Measurements from ENCODE around the gene PLAAT2.
"Not testable (repeated sequence)": the region's sequence is repeated elsewhere in the genome, so short reads cannot be mapped to it uniquely, and the experiment has no call there.

Gene PLAAT2

DNA sequence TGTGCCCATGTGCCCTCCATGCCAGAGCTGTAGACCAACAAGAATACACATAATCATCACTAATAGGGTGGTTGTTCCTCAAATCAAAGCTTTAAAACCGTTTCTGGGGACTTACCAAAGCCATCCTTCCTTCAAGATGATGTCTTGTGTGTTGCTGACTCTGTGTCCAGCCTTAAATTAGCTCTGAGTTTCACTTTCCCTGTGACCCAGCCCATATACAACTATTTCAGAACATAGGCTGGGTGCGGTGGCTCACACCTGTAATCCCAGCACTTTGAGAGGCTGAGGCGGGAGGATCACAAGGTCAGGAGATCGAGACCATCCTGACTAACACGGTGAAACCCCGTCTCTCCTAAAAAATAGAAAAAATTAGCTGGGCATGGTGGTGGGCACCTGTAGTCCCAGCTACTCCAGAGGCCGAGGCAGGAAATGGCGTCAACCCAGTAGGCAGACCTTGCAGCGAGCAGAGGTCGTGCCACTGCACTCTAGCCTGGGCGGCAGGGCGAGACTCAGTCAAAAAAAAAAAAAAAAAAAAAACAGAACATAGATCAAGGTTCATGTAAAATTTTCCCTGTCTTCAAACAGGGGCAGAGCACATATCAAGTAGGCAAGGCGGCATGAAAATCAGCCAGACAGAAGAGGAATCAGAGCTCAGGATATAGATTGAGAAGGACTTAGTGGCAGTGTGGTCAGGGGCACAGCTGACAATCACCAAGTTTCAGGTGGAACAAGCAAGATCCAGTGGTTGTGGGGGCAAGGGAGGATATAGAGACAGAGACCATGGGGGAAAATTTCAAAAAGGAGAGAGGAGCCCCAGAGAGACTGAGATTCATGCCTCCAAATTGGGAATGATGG, at the start of gene PLAAT2:
TSS of gene PLAAT2 (minus strand) at position 179 of the 855 bp plus-strand sequence. CDS start at position 124, 55 bp downstream.
- no peak for DNase-seq (ENCODE audit: low read depth in 2 of 2)

DNA sequence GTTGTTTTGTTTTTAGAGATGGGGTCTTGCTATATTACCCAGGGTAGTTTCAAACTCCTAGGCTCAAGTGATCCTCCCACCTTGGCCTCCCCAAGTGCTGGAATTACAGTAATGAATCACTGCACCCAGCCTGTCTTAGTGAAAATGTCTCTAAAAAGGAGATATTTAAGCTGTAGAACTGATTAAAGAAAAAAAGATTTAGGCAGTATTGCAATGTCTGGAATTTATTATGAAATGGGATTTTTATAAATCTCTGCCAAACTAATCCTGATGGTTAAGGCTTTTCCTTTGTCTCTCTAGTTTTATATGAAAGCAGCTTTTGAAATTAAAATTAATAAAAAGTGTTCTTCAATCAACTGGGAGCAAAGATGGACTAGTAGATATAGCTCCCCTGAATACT, 49.0 kb upstream of the PLAAT2 start:
- DNase-seq (ENCODE audit: low read depth in 2 of 2): no peak

DNA sequence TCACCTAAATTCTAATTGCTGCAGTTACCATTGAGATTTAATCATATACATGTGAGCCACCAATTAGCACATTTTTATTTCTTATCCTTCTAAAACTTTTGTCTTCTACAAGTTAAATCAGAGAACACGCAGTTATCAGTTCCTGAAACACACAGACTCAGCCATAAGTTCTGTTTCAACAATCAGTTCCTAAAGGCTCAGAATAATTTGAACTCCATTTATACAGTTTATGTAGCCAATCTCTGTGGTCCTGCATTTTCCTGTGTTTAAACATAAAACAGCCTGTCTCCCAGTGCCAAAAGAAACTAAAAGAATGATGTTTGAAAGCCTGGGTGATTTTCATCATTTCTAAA, 48.2 kb upstream of the PLAAT2 start:
- DNase-seq (ENCODE audit: low read depth in 2 of 2): no peak

DNA sequence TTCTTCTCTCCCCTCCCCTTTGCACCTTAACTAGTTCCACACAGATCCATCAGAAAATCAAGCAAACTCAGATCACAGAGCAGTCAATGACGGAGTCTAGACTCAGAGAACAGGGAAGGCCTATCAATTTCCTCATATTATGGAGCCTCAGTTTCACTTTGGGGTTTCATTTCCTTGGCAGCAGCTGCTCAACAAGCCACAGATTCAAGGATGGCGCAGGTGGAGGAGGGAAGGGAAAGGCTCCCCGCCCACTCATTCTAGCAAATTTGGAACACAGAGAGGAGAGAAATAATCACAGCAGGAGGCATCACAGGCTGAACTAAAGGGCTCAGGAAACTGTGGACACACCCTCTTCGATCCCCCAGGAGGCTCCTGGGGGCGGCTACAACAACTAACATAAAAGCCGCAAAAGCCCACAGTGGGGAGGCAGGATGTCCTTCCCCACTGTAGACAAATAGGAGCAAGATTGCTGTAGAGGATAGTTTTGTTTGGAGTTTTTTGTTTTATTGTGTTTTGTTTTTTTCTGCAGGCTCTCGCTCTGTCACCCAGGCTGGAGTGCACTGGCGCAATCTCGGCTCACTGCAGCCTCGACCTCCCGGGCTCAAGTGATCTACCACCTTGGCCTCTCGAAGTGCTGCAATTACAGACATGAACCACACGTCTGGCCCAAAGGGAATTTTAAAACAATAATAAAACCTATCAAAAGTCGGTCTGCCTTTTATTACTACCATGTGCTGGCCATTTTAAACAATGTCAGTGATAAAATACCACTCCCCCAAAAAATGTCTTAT, 47.6 kb upstream of the PLAAT2 start:
- no peak for DNase-seq (ENCODE audit: low read depth in 2 of 2)

DNA sequence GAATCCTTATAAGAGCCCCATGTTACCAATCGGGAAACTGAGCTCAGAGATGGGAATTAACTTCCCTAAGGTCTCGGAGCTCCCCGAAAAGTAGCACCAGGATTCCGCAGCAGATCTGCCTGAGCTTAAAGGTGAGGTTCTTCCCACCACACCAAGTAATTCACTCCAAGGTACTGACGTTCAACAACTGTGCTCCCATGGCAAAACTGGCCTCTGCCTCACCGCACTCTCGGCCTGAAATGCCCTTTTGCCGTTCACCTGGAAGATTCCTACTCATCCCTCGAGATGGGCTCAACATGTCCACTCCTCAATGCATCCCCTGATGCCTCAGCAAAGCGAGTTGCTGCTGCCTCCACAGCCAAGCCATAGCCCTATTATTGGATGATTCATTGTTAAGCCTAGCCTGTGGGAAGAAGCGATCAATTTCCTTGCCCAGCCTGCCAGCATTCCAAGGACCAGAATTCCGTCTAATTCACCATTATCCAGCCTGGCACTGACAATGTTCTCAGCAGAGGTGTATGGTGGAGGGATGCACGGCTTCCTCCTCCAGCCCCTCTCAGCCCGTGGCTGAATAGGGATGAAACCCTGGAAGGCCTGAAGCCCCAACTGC, 46.9 kb upstream of the PLAAT2 start:
- no peak for DNase-seq (ENCODE audit: low read depth in 2 of 2)

DNA sequence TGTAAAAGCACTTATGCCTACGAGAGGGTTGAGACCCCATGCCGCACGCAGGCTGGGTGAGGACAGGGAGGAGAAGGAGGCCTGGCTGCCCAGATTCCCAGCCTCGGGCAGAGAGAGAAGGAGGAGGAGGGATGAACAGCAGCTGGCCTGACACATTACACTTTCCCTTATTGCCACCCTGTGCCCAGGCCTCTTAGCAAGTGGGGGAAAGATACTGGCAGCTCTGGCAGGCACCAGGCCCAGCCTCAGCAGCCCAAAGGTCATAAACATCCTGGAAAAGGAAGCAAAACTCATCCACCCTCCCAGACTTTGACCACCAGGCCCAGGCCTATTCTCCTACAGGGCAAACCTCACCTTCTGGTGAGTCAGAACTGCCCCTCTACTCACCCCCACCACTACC, 46.4 kb upstream of the PLAAT2 start:
- DNase-seq (ENCODE audit: low read depth in 2 of 2): no peak

DNA sequence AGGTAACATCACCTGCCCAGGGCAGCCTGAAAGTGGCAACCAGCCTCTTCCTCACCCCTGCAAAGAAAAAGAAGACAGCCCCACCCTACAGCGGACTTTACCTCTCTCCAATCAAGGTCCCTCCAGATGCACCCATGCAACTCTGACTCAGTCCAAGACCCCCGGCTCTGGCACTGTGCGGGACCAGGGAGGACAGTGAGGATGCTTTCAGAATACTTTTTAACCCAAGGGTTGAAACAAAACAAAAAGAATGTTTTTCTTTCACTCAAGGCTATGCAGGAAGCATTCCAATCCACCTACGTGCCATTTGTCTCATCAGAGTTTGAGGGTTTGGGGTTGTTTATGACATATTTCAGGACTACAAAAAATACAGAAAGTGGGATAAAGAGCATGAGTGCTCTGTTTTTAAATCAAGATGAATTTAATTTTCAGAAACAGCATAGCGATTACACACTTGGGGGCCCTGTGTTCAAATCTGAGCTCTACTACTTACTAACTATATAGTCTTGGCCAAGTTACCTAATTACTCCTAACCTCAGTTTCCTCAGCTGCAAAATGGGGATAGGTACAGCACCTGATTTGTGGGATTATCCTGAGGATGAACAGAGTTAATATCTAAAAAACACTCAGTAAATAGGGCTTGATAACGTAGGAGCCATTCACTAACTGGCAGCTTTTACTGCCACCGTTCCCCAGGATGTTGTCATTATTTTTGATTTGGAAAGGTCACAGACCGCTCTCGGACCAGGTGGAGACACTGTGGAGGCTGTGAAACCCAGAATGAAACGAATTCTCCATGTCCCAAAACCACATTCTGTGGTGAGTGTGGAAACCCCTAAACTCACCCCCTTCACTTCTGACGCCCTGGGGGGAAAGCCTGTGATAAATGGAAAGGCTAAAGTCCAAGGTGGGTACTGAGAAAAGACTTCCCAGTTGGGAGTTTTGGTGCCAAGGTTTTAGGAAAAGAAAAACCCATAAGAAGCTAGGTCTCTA, 45.5 kb upstream of the PLAAT2 start:
- no peak for DNase-seq (ENCODE audit: low read depth in 2 of 2)

DNA sequence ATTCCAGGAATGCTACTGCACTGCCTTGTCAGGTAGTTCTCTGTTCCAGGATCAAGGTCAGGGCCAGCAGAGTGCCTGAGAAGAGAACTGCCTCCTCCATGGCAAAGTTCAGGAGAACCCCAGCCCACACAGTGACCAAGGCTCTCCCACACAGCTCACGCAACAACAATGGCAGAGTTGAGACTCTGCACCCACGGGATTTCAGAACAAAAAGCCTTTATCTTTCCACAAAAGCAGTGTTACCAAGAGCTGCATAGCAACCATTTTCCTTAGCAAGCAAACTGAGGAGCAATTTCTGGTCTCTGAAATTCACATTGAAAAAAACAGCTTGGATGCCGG, 40.0 kb upstream of the PLAAT2 start:
- no peak for DNase-seq (ENCODE audit: low read depth in 2 of 2)

DNA sequence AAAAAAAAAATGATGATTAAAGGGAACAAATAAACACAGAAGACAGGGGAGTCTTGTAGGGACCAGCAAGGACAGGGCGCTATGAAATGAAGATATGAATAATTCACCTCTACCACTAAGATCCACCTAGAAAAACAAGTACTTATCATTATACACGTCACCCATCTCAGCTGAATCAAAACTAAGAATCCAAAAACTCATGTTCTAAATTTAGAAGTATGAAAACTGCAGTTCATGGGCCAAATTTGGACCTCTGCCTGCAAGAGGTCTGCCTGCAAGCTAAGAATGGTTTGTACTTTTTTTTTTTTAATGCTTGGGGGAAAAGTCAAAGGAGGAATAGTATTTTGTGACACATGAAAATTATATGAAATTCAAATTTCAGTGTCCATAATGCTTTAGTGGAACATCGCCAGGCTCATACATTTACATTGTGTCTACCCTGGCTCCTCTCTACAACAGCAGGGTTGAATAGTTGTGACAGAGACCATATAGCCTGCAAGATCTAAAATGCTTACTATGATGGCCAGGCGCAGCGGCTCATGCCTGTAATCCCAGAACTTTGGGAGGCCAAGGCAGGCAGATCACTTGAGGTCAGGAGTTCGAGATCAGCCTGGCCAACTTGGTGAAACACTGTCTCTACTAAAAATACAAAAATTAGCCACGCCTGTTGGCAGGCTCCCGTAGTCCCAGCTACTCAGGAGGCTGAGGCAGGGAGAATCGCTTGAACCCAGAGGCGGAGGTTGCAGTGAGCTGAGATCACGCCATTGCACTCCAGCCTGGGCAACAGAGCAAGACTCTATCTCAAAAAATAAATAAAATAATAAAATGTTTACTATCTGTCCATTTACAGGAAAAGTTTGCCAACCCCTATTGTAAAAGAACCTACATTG, 39.4 kb upstream of the PLAAT2 start:
- not testable (repeated sequence) for DNase-seq (ENCODE audit: low read depth in 2 of 2)

DNA sequence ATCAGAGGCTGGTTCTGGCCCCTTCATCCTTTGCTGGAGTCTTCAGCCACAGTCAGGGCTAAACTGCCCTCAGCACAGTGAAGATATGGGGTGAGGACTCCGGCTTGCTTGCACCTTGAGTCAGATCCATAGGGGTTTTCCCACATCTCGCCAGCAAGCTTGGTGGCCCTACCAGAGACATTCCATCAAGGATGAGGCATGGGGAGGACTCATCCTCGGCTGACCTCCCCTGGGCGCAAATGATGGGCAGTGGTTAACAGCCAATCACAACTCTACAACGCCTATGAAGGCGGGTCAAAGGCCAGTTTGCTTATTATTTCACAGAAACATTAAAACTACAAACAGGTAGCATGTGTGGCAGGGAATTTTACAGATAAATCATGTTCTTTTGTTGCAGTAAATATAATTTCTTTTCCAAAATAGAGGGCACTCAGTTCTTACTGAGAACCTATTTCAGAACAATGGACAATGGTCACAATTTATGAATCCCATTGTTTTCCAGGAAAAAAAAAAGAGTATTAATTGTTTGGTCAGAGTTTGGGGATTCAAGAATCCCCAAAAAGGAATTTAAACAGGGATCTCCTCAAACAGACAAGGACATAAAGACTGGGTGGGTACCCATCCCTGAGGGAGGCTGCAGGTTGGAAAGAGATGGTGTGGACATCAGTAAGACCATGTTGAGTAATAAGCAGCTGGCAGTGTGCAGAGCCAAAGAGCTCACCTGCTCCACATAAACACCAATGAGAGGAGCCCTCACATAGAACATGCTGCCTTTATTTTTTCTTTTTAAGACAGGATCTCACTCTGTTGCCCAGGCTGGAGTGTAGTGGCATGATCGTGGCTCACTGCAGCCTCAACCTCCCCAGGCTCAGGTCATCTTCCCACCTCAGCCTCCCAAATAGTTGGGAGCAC, 36.3 kb upstream of the PLAAT2 start:
- no peak for DNase-seq (ENCODE audit: low read depth in 2 of 2)

DNA sequence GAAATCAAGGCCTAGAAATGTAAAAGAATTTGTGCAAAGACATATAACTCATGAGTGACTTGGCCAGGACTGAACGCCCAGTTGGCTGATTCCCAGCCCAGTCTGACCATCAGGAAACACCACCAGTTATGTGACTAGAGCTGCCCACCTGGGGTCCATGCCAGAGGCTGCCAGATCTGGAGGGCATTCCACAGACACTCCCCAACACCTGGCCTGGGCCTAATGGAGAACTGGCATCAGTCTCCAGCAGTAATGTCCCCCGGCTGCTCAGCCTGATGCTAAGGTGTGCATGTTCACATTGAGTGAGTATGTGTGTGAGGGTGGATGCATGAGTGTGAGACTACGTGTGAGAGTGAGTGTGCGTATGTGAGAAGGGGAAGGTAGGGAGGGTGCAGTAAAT, 35.4 kb upstream of the PLAAT2 start:
- DNase-seq (ENCODE audit: low read depth in 2 of 2): no peak

DNA sequence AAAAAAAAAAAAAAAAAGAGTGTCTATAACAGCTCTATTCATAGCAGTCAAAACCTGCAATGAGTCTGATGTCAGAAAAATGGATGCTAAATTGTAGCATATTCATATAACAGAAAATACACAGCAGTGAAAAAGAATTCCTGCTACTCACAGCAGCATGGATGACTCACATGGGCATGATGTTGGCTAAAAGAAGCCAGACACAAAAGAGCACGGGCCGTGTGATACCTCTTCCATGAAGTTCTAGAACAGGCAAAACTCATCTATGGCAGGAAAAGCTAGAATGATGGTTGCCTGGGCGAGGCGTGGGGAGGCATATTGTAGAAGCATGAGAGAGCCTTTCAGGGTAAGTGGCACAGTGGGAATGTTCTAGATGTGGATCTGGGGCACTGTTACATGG, 32.1 kb upstream of the PLAAT2 start:
- no peak for DNase-seq (ENCODE audit: low read depth in 2 of 2)

DNA sequence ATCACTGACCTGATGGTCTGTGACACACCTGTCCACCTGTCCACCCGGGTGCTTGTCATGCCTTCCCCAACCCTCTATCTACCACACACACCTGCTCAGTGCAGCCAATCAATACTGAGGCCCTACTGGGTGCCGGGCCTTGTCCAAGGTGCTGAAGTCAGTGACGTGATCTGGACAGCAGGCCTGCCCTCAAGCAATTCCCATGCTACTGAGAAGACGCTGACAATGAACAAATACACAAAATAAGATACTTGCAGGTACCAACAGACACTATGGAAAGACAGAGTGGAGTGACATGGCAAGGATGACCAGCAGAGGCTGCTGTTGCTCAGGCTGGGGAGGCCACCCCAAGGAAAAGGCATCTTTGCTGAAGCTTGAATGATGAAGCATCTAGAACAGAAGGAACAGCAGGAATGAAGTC, 29.8 kb upstream of the PLAAT2 start:
- no peak for DNase-seq (ENCODE audit: low read depth in 2 of 2)

DNA sequence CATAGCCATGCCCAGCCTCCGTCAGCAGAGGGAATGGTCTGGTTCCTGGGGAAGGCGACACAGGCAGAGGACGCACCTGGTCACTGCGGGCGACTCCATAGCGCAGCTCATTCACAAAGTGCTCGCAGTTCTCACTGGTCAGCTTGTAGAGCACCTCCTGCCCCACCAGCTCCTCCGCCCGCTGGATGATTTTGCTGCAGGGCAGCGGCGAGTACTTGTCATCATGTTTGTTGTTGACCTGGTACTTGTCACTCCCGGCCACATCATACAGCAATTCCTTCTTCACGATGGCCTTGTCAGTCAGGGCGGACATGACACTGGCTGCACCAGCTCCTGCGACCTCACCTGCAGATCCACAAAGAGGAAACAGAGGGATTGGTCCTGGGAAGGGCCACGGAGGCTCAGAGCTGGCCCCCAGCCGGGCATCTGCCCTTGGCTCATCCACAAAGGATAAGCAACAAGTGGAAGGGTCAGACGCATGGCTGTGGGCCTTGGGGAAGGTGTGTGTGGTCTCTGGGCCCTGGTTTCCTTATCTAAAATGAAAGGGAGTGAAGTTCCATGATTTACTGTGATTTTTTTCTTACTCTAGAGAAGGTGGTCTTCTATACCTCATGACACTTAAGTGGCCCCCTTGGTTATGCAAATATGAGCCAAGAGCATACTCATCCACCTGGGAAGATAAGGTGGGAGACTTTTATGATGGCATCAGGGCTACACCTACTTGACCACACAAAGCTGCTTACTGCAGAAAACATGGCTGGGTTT, 27.0 kb upstream of the PLAAT2 start:
- no peak for DNase-seq (ENCODE audit: low read depth in 2 of 2)

DNA sequence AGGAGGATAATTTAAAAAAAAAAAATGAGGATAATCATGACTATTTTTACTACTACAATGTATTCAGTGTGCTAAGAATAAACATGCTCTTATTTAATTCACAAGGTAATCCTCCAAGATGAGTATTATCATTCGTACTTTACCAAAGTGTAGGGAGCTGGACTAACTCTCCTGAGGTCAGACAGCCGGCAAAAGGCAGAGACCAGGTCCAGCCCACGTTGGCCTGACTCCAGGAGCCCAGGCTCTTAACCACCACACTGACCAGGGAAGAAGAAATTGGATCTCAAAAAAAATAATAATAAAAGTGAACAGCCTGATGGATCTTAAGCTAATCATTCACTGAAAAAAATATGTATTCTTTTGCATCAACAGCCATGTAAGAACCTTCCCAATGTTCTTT, 25.8 kb upstream of the PLAAT2 start:
- no peak for DNase-seq (ENCODE audit: low read depth in 2 of 2)

DNA sequence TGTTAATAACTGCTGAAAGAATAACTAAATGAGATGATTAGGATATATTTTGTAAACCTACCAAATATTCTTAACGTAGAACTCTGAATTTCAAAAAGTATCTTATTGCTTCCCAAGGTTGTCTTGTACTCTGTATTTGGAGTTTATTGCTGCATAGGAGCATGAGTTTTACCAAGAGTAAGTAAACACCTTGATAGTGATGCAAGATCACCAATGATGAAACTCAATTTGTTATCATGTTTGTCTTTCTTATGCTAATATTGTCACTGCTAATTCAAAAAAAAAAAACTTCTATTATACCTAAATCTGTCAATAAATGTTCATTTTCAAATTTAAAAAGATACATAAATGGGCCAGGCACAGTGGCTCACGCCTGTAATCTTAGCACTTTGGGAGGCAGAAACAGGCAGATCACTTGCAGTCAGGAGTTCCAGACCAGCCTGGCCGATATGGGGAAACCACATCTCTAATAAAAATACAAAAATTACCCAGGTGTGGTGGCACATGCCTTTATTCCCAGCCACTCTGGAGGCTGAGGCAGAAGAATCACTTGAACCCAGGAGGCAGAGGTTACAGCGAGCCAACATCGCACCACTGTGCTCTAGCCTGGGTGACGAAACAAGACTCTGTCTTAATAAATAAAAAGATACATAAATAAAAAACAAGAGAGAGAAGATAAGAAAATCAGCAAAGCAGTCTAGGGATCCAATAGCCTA, 23.4 kb upstream of the PLAAT2 start:
- no peak for DNase-seq (ENCODE audit: low read depth in 2 of 2)

DNA sequence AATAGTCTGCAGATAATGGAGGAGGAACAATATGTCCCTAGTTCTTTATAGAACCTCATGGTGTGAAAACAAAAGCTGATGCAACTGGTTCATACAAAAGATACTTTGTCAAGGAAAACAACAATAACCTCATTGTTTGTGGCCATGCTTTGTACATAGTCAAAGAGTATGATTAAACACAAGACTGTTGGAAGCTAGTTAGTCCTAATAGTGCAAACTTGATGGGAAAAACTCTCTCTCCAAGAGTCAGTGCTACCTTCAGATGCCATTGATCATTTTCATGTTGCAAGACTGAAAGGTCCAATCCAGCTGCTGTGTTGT, 20.1 kb upstream of the PLAAT2 start:
- DNase-seq (ENCODE audit: low read depth in 2 of 2): no peak

DNA sequence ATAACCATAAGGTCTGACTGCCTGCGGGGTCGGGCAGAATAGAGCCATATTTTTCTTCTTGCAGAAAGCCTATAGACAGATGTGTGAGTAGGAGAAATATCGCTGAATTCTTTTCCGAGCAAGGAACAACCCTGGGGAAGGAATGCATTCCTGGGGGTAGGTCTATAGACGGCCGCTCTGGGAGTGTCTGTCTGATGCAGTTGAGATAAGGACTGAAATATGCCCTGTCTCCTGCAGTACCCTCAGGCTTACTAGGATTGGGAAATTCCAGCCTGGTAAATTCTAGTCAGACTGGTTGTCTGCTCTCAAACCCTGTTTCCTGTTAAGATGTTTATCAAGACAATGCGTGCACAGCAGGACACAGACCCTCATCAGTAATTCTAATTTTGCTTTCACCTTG, 18.0 kb upstream of the PLAAT2 start:
- not testable (repeated sequence) for DNase-seq (ENCODE audit: low read depth in 2 of 2)

Measured in stimulated activated CD4-positive, alpha-beta T cell treated with anti-CD3 and anti-CD28 coated beads, Interleukin-12 subunit alpha, Interleukin-12 subunit beta, amount 100 ng/mL, for 24 hours (primary cell).